ENCODE results near the gene FMO5. TPM values are rescaled to one million over a fixed set of nuclear protein-coding genes. Genes with fewer than 3 reads are reported as not detected.
A peak's percentile ranks its signal among the peaks of the same experiment; 100 is the strongest.

The FMO5 gene, protein sequence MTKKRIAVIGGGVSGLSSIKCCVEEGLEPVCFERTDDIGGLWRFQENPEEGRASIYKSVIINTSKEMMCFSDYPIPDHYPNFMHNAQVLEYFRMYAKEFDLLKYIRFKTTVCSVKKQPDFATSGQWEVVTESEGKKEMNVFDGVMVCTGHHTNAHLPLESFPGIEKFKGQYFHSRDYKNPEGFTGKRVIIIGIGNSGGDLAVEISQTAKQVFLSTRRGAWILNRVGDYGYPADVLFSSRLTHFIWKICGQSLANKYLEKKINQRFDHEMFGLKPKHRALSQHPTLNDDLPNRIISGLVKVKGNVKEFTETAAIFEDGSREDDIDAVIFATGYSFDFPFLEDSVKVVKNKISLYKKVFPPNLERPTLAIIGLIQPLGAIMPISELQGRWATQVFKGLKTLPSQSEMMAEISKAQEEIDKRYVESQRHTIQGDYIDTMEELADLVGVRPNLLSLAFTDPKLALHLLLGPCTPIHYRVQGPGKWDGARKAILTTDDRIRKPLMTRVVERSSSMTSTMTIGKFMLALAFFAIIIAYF
- total RNA-seq = 1.0 TPM

DNA sequence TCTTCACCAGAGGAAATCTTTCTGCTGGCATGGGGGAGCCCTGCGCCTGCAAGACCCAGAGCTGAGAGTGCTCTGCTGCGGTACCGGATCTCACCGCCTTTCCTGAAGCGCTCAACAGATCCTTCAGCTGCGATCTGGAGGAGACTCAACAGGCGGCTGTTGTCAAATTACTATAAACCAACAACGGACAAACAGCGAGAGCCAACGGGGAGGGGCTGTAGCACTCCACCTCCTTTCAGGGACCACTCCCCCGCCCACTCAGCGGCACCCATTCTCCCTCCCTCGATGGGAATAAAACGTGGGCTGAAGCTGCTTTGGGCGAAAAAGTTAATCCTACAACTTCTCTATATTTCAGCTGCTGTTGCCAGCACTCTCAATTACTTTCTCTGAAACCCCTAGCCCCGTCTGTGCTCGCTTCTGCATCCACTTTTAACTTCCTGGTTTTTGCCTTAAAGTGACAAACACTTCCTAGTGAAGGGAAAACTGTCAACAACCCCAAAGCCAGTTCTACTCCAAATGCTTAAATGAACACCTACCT is at the start of gene FMO5:
FMO5 (minus strand) TSS at position 147 of the 538 bp plus-strand sequence. CDS start 310 bp downstream, outside the sequence.
- peaks cover 0 to 7% (median 5%) of the 10 kb centered on the region in 3 donors for H3K4me1 ChIP-seq (ENCODE audit: control insufficient read depth in 3 of 3, insufficient read depth in 3 of 3, low read length in 3 of 3)
- peak within 1 kb of the TSS; percentile 74 to 97 (median 83) for H3K4me3 ChIP-seq (ENCODE audit: low read length in 3 of 3)
- H3K36me3 ChIP-seq (ENCODE audit: control insufficient read depth in 3 of 3, insufficient read depth in 3 of 3, low read length in 3 of 3) = no peaks in the 10 kb centered on the region
- H3K27ac ChIP-seq (ENCODE audit: low read depth, low read length) = peak within 1 kb of the TSS; percentile 3
- no peaks in the 10 kb centered on the region for H3K9me3 ChIP-seq (ENCODE audit: control insufficient read depth in 3 of 3, low read length in 3 of 3)
- H3K27me3 ChIP-seq (ENCODE audit: control insufficient read depth in 3 of 3, insufficient read depth in 3 of 3, low read length in 3 of 3) = no peaks in the 10 kb centered on the region
- peak within 1 kb of the TSS; percentile 67 to 81 (median 72) for H3K9ac ChIP-seq (ENCODE audit: low read depth in 1 of 3, low read length in 3 of 3)

DNA sequence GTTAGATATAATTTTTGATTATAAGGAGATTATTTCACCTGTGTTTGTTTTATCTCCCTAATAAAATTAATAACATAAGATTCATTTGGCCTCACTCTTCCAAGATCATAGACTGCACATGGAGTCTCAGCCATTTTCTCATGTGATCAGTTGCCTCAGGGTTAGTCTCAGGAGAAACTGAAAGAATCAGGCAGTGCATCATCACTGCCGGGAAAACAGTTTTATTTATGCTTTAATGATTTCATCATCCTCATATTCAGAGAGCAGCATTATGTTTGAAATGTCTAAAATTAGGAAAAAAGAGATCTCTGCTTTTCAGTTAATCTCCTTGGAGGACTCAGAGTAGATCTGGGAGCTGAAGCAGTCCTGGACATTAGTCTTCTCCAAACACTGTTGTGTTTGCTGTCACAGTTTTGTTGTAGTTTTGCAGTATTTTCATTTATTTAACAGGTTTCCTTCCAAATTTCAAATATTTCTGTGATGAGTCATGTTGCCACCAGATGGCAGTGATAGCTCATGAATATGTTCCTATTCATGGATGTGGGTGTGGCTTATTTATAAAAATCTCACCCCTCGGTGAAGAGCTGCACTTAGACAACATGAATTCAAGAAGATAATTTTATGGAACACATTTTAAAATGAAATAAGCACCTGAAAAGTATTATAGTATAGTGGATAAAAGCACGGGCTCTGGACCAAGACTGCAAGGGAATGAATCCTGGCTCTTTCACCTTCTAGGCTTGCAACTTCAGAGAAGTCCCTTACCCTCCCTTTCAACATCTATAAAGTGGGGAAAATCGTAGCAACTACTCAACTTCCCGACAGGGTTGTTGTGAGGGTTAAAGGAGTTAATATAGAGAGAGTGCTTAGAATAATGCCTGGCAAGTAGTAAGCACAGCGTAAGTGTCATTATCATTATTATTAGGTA is 48.5 kb upstream of the FMO5 start:
- H3K9me3 ChIP-seq (ENCODE audit: control insufficient read depth in 3 of 3, low read length in 3 of 3) = no peaks in the 10 kb centered on the region
- no peak overlapping the region for H3K9ac ChIP-seq (ENCODE audit: low read depth in 1 of 3, low read length in 3 of 3)
- H3K36me3 ChIP-seq (ENCODE audit: control insufficient read depth in 3 of 3, insufficient read depth in 3 of 3, low read length in 3 of 3) = peaks cover 17 to 43% (median 38%) of the 10 kb centered on the region in 3 donors
- H3K27me3 ChIP-seq (ENCODE audit: control insufficient read depth in 3 of 3, insufficient read depth in 3 of 3, low read length in 3 of 3) = no peaks in the 10 kb centered on the region
- H3K27ac ChIP-seq (ENCODE audit: low read depth, low read length) = peak overlapping the region; percentile 26
- H3K4me1 ChIP-seq (ENCODE audit: control insufficient read depth in 3 of 3, insufficient read depth in 3 of 3, low read length in 3 of 3) = no peaks in the 10 kb centered on the region
- H3K4me3 ChIP-seq (ENCODE audit: low read length in 3 of 3) = peak overlapping the region in 1 of 3 donors; percentile 16

DNA sequence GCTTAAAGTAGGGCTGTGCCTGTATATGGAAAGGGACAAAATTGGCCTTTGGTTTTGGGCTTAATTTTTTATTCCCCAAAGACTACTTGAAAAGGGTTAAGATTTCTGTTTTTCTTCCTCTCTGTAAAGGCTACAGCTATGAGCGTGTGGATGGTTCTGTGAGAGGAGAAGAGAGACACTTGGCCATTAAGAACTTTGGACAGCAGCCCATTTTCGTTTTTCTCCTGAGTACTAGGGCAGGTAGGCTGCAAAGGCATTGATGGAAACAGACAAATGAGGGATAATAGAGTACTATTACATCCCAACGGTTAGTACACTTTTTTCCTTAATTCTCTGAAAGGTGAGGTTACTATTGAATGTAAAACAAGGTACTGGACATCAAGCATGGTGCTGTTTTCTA is 46.9 kb upstream of the FMO5 start:
- Histone ChIP-seq H3K27me3 (ENCODE audit: control insufficient read depth in 3 of 3, insufficient read depth in 3 of 3, low read length in 3 of 3) (no peaks in the 10 kb centered on the region), H3K36me3 (ENCODE audit: control insufficient read depth in 3 of 3, insufficient read depth in 3 of 3, low read length in 3 of 3) (peaks cover 21 to 42% (median 36%) of the 10 kb centered on the region in 3 donors)

DNA sequence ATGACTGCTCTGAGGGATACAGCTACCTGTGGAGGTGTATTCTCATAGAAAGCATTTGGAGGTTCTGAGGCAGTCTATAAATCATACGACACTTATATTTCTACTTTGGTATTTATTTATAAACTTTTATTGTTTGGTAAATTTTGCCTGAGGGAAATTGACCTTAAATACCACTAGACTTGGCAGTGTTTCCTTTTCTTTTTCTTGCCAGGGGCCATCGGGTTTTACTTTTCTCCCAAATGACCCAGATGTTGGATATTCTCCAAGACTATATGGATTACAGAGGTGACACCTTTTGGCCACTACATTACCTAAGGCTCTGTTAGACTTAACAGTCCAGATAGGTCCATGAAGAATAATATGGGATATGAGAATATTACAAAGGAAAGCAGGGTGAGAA is 45.6 kb upstream of the FMO5 start:
- Histone ChIP-seq H3K9me3 (ENCODE audit: control insufficient read depth in 3 of 3, low read length in 3 of 3) (no peaks in the 10 kb centered on the region), H3K4me1 (ENCODE audit: control insufficient read depth in 3 of 3, insufficient read depth in 3 of 3, low read length in 3 of 3) (no peaks in the 10 kb centered on the region), H3K27me3 (ENCODE audit: control insufficient read depth in 3 of 3, insufficient read depth in 3 of 3, low read length in 3 of 3) (no peaks in the 10 kb centered on the region), H3K9ac (ENCODE audit: low read depth in 1 of 3, low read length in 3 of 3) (no peak overlapping the region), H3K4me3 (ENCODE audit: low read length in 3 of 3) (no peak overlapping the region), H3K36me3 (ENCODE audit: control insufficient read depth in 3 of 3, insufficient read depth in 3 of 3, low read length in 3 of 3) (peaks cover 20 to 40% (median 28%) of the 10 kb centered on the region in 3 donors), H3K27ac (ENCODE audit: low read depth, low read length) (no peak overlapping the region)

More for the DNA sequence above, 46.9 kb upstream of the FMO5 start:
- Histone ChIP-seq H3K9ac (ENCODE audit: low read depth in 1 of 3, low read length in 3 of 3) (no peak overlapping the region), H3K4me3 (ENCODE audit: low read length in 3 of 3) (no peak overlapping the region), H3K27ac (ENCODE audit: low read depth, low read length) (no peak overlapping the region), H3K9me3 (ENCODE audit: control insufficient read depth in 3 of 3, low read length in 3 of 3) (no peaks in the 10 kb centered on the region), H3K4me1 (ENCODE audit: control insufficient read depth in 3 of 3, insufficient read depth in 3 of 3, low read length in 3 of 3) (no peaks in the 10 kb centered on the region)

DNA sequence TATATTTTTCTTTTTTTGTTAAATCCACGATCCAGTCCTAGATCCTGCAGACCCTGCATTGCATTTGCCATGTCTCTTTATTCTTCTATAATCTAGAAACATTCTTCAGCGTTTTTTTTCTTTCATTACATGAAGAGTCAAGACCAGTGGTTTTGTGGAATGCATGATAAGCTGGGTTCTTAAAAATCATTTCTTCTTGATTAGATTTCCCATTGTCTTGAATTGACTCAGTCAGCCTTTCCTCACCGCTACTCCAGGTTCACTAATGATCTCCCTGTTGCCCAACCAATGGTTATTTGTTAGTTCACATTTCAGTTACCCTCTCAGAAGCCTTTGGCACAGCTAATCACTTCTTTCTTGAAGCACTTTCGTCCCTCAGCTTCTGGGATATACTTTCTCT is 42.6 kb upstream of the FMO5 start:
- Histone ChIP-seq H3K9me3 (ENCODE audit: control insufficient read depth in 3 of 3, low read length in 3 of 3) (no peaks in the 10 kb centered on the region), H3K4me3 (ENCODE audit: low read length in 3 of 3) (no peak overlapping the region), H3K36me3 (ENCODE audit: control insufficient read depth in 3 of 3, insufficient read depth in 3 of 3, low read length in 3 of 3) (peaks cover 22 to 43% (median 31%) of the 10 kb centered on the region in 3 donors), H3K27me3 (ENCODE audit: control insufficient read depth in 3 of 3, insufficient read depth in 3 of 3, low read length in 3 of 3) (no peaks in the 10 kb centered on the region), H3K27ac (ENCODE audit: low read depth, low read length) (no peak overlapping the region), H3K9ac (ENCODE audit: low read depth in 1 of 3, low read length in 3 of 3) (no peak overlapping the region), H3K4me1 (ENCODE audit: control insufficient read depth in 3 of 3, insufficient read depth in 3 of 3, low read length in 3 of 3) (no peaks in the 10 kb centered on the region)

DNA sequence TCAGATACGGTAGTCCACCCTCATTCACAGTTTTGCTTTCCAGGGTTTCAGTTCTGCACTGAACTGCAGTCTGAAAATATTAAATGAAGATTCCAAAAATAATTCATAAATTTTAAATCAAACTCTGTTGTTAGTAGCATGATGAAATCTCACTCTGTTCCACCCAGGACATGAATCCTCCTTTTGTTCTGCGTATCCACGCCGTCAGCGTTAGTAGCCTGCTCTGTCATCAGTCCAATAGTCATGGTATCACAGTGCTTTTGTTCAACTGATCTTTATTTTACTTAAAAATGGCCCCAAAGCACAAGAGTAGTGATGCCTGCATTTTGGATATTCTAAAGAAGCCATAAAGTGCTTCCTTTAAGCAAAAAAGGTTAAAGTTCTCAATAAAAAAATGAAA is 41.2 kb upstream of the FMO5 start:
- Histone ChIP-seq H3K4me1 (ENCODE audit: control insufficient read depth in 3 of 3, insufficient read depth in 3 of 3, low read length in 3 of 3) (no peaks in the 10 kb centered on the region), H3K4me3 (ENCODE audit: low read length in 3 of 3) (no peak overlapping the region), H3K27ac (ENCODE audit: low read depth, low read length) (no peak overlapping the region), H3K9me3 (ENCODE audit: control insufficient read depth in 3 of 3, low read length in 3 of 3) (no peaks in the 10 kb centered on the region), H3K27me3 (ENCODE audit: control insufficient read depth in 3 of 3, insufficient read depth in 3 of 3, low read length in 3 of 3) (no peaks in the 10 kb centered on the region), H3K36me3 (ENCODE audit: control insufficient read depth in 3 of 3, insufficient read depth in 3 of 3, low read length in 3 of 3) (peaks cover 23 to 38% (median 31%) of the 10 kb centered on the region in 3 donors), H3K9ac (ENCODE audit: low read depth in 1 of 3, low read length in 3 of 3) (no peak overlapping the region)

DNA sequence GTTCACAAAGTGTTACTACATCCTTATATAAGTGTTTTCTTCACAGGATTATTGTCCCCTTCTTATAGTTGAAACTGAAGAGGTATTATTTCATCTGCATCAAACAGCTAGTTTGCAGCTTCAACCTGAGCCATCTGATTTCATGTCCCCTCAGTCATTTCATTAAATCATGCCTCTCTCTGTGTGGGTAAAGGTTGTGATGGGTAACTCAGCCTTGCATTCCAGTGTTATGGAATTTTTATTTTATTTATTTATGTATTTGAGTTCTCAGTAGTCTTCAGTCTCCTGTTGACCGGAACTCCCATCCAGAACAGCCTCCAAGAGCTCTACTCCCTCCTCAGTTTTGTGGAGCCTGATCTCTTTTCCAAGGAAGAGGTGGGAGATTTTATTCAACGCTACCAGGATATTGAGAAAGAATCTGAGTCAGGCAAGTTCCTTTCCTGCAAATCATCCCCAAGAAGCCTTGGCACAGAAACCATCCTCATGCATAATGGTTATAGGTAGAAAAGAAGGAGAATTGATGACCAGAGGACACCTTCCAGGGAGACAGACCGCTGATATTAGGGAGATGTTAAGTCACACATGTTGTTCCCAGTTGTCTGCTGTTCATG is 39.1 kb upstream of the FMO5 start:
- peaks cover 26 to 40% (median 38%) of the 10 kb centered on the region in 3 donors for H3K36me3 ChIP-seq (ENCODE audit: control insufficient read depth in 3 of 3, insufficient read depth in 3 of 3, low read length in 3 of 3)
- no peaks in the 10 kb centered on the region for H3K27me3 ChIP-seq (ENCODE audit: control insufficient read depth in 3 of 3, insufficient read depth in 3 of 3, low read length in 3 of 3)
- no peaks in the 10 kb centered on the region for H3K4me1 ChIP-seq (ENCODE audit: control insufficient read depth in 3 of 3, insufficient read depth in 3 of 3, low read length in 3 of 3)
- no peaks in the 10 kb centered on the region for H3K9me3 ChIP-seq (ENCODE audit: control insufficient read depth in 3 of 3, low read length in 3 of 3)
- H3K27ac ChIP-seq (ENCODE audit: low read depth, low read length) = no peak overlapping the region
- no peak overlapping the region for H3K9ac ChIP-seq (ENCODE audit: low read depth in 1 of 3, low read length in 3 of 3)
- no peak overlapping the region for H3K4me3 ChIP-seq (ENCODE audit: low read length in 3 of 3)

DNA sequence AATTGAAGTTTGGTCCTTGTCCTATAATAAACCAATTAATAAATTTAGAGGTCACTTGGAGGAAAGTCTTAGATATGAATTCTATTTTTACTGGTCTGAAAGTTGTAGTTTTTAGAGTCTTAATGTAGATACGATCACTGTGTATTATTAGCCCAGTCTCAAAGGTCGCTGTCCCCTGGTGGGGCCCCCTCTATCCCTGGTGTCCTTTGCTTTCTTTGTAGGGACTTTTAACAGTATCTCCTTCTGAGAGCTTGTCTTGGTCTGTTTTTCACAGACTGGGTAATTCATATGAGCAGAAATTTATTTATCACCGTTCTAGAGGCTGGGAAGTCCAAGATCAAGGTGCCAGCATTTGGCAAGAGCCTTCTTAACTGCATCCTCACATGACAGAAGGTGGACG is 35.8 kb upstream of the FMO5 start:
- H3K4me1 ChIP-seq (ENCODE audit: control insufficient read depth in 3 of 3, insufficient read depth in 3 of 3, low read length in 3 of 3) = no peaks in the 10 kb centered on the region
- peaks cover 18 to 32% (median 25%) of the 10 kb centered on the region in 3 donors for H3K36me3 ChIP-seq (ENCODE audit: control insufficient read depth in 3 of 3, insufficient read depth in 3 of 3, low read length in 3 of 3)
- no peaks in the 10 kb centered on the region for H3K27me3 ChIP-seq (ENCODE audit: control insufficient read depth in 3 of 3, insufficient read depth in 3 of 3, low read length in 3 of 3)
- no peak overlapping the region for H3K9ac ChIP-seq (ENCODE audit: low read depth in 1 of 3, low read length in 3 of 3)
- H3K27ac ChIP-seq (ENCODE audit: low read depth, low read length) = no peak overlapping the region
- H3K9me3 ChIP-seq (ENCODE audit: control insufficient read depth in 3 of 3, low read length in 3 of 3) = no peaks in the 10 kb centered on the region
- no peak overlapping the region for H3K4me3 ChIP-seq (ENCODE audit: low read length in 3 of 3)

DNA sequence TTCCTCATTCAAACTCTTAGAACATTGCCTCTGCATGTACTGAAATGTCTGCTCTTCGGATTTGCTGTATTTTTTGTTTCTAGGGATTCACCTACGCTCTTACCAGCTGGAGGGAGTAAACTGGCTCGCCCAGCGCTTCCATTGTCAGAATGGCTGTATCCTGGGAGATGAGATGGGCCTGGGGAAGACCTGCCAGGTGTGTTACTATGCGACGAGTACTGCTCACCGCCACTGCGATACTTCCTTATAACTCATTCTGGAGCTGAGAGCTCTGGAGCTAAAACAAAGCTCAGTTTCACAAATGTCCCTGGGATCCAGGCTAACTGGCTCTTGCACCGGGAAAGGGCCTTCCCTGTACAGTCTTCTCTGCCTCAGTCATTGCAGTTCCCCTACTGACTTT is 27.4 kb upstream of the FMO5 start:
- no peak overlapping the region for H3K4me3 ChIP-seq (ENCODE audit: low read length in 3 of 3)
- H3K9me3 ChIP-seq (ENCODE audit: control insufficient read depth in 3 of 3, low read length in 3 of 3) = no peaks in the 10 kb centered on the region
- no peak overlapping the region for H3K9ac ChIP-seq (ENCODE audit: low read depth in 1 of 3, low read length in 3 of 3)
- H3K27ac ChIP-seq (ENCODE audit: low read depth, low read length) = no peak overlapping the region
- H3K4me1 ChIP-seq (ENCODE audit: control insufficient read depth in 3 of 3, insufficient read depth in 3 of 3, low read length in 3 of 3) = peaks cover 0 to 3% (median 1%) of the 10 kb centered on the region in 3 donors
- no peaks in the 10 kb centered on the region for H3K27me3 ChIP-seq (ENCODE audit: control insufficient read depth in 3 of 3, insufficient read depth in 3 of 3, low read length in 3 of 3)
- peaks cover 4 to 10% (median 6%) of the 10 kb centered on the region in 3 donors for H3K36me3 ChIP-seq (ENCODE audit: control insufficient read depth in 3 of 3, insufficient read depth in 3 of 3, low read length in 3 of 3)

Measured in skeletal muscle tissue (tissue), 4 donors.